NCI-H2107 (cell line): ENCODE measurements around the gene SPRR2A.
"Not testable (repeated sequence)": the region's sequence is repeated elsewhere in the genome, so short reads cannot be mapped to it uniquely, and the experiment has no call there.

ENCODE experiments used
- DNase-seq: peaks from one replicate; lab custom pipeline; 2025; lab: John Stamatoyannopoulos, UW

SPRR2A gene

DNA sequence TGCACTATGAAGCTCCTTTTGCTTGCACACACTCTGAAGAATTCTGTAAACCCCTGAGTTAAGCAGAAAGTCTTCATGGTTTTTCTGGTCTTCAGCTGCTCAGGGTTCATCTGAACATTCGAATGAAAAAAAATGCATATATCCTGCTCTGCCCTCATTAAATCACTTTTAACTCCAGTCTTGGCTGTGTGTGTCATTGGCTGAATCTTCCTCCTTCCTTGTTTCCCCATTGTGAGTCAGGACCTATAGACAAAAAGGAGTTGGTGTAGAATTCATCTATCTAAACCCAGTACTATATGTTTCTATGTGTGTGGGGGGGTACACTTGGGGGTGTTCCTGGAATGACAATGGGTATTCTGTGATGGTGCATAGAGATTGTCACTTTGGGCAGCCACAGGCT, 32.9 kb downstream of the SPRR2A start:
- DNase-seq: no peak

DNA sequence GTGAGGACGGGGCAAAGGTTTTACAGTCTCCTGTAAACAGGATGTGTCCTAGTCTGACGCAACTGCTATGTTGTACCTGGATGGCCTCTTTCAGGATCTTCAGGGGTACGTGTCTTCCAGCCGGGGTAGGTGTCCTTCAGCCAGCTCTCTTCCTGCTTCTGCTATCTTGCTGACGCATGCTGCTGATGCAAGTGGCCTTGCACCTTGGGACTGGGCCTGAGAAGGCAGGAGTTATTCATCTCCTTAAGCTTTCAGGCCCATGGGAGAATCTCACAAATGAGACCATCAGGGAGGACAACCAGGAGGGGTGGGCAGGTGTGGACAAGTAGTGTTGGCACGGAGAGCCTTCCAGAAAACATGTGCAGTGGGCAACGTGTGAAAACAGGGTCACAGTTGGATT, 34.2 kb downstream of the SPRR2A start:
- no peak for DNase-seq

DNA sequence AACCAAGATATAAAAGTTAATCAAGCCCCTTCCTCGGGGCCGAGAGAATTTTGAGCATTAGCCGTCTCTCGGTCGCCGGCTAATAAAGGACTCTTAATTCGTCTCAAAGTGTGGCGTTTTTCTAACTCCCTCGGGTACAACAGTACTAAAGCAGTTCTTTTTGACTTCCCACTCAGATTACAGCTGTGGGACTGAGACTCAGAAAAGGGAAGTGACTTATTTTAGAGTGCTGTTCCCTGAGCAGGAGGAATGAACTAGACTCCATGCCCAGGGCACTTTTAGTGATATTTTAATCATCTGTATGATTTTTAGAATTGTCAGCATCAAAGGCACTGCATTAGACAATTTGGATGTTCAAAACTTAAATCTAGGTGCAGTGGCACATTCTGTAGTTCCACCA, 35.0 kb downstream of the SPRR2A start:
- DNase-seq: not testable (repeated sequence)

DNA sequence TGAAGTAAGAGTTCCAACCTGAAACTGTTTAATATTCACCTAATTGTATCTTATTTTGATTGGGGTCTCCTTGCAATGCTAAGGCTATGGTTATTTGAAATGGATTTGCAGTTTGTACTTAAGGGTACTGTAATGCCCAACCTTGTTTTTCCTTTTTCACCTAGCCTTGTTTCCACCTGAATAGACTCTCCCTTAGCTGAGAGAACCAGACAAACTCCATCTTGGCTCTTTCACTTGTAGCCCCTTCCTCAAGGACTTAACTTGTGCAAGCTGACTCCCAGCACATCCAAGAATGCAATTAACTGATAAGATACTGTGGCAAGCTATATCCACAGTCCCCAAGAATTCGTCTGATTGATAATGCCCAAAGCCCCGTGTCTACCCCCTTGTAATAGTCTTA, 35.5 kb downstream of the SPRR2A start:
- DNase-seq: not testable (repeated sequence)

DNA sequence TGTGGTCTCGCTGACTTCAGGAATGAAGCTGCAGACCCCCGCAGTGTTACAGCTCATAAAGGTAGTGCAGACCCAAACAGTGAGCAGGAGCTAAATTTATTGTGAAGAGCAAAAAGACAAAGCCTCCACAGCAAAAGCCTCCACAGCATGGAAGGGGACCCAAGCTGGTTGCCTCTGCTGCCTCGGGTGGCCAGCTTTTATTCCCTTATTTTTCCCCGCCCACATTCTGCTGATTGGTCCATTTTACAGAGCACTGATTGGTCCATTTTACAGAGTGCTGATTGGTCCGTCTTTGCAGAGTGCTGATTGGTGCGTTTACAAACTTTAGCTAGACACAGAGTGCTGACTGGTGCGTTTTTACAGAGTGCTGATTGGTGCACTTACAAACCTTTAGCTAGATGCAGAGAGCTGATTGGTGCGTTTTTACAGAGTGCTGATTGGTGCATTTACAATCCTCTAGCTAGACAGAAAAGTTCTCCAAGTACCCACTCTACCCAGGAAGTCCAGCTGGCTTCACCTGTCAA, 46.0 kb downstream of the SPRR2A start:
- not testable (repeated sequence) for DNase-seq
